GM19025 (cell line): Measurements from ENCODE around the gene IFI44L.
A peak's percentile ranks its signal among the peaks of the same experiment; 100 is the strongest.

ENCODE experiments used
- ATAC-seq: cut with Tn5 transposase; IDR thresholded peaks from one replicate; pipeline ENCODE4 v1.9.1; 2021; ENCODE audit warnings: mild to moderate bottlenecking, low read depth, moderate library complexity; ENCODE audit not compliant: unreplicated experiment

IFI44L gene

DNA sequence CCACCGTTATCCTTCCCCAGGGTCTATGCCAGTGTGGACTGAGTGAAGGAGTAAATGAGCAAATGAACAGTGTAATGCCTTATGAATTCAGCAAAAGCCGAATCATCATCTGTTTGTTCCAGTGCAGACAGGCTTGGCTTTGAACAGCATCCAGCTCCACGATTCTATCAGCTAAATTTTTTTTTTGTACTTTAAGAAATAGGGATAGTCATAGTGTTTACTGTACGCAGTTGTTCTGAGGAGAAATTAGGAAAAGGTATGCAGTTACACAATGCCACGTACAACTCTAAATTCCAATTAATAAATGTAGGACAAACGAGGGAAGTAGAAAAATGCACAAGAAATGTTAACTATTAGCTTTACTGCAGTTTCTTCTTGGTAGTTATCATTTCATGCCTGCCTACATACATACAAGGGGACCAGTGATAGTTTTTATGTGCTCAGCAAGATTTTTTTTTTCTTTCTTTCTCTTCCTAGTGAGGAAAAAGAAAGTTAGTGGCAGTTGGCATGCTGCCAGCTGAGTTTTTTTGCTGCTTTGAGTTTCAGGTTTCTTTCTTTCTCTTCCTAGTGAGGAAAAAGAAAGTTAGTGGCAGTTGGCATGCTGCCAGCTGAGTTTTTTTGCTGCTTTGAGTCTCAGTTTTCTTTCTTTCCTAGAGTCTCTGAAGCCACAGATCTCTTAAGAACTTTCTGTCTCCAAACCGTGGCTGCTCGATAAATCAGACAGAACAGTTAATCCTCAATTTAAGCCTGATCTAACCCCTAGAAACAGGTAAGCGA, at the start of gene IFI44L:
Gene IFI44L (plus strand): TSS at position 646 of the 777 bp plus-strand sequence. CDS start 7,468 bp downstream, outside the sequence.
- peak; percentile 45 for ATAC-seq

DNA sequence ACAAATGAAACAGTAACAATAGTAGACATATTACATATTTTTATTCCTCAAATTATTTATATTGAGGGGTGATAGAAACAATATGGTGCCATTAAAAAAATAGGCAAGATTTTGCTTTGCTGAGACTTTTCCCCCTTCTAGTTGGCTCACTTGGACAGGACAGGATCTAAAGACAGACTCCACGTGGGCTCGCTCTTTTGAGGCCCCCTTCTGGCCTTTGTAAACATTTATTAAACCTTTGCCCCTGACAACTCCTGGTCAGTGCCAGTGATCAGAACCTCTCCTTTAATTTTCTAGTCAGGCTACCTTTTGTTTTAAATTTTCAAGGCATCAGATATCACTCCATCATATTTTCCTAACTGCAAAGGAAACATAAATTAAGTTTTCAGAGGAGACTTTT, 49.7 kb upstream of the IFI44L start:
- ATAC-seq: no peak

DNA sequence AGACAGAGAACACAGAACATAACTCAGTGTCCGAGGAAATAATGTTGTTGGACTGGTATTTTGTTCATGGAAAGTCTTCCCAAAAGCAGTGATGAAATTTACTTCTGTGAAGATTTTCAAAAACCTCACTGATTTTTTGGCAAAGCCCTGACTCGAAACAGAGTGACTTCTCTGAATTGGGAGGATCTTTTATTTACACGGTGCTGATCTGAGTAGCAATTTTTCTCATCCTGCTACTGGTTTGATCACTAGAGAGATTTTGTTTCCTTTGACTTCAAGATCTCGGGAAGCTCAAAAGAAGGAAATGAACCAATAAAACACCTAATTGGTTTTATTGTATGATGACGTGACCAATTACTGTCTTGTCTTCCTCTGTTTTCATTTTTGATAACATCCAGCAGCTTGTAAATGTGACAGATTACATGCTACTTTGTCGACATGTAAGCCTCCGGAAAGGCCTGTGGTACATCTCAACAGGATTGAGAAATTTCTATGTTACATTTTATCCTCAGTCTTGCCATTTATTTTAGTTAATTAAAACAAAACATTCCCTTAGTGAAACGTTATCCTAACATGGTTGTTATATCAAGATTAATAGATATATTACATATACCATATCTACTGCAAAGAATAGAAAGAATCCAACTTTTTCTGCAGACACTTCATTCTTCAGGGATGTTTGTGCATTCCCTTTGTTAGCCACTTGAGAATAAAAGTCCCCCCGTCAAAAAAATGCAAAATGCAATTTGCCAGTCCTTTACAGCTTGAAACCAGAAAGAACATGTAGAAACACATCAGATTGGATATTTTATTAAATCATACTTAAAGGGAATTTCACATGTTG, 42.8 kb upstream of the IFI44L start:
- ATAC-seq: no peak

DNA sequence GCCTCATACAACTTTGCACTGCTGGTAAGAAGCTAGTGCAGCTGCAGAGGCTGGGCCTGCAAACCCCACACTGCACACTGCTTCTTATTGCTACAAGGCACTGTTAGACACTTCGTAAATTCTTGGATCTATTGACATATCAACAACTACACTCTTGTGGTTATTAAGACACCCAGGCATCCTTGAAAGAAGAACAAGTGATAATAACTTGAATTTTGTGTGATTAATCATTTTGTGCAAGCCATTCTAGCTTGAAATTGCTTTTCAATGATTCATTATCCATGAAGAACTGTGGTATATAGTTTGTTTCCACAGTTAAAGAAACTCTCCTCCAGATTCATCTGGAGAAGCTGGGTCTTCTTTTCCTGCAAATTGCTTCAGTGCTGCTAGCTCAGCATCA, 33.7 kb upstream of the IFI44L start:
- ATAC-seq: no peak

DNA sequence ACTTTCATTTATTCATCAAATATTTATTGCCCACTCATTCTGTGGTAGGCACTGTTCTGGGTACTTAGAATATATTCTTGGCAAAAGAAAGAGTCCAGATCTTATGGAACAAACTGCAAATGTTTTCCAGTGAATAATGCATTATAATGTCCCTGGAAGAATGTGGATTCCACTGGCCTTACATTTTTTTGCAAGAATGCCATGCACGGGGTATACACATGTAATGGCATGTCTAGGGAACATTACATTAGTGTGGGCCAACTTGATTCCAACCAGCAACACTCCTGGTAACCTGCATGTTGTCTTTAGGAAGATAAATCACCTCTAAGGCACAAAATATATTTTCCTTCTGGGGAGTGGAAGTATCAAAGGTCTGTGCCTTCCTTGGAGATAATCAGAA, 33.0 kb upstream of the IFI44L start:
- no peak for ATAC-seq

DNA sequence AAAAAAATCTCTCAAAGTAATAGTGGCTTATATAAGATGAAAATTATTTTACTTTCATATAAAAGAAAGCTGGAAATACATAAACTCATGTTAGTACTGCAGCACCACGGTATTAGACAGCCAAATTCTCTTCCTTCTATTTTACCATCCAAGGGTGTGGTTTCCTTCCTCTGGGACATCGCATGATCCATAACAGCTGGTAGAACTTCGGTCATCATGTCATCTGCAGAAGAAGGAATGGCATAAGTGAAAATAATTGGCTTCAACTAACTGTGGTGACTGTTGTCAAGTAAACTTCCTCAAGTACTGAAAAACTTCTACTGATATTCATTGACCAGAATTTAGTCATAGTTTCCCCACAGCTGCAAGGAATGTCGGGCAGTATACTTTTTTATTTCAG, 28.3 kb upstream of the IFI44L start:
- ATAC-seq: no peak

DNA sequence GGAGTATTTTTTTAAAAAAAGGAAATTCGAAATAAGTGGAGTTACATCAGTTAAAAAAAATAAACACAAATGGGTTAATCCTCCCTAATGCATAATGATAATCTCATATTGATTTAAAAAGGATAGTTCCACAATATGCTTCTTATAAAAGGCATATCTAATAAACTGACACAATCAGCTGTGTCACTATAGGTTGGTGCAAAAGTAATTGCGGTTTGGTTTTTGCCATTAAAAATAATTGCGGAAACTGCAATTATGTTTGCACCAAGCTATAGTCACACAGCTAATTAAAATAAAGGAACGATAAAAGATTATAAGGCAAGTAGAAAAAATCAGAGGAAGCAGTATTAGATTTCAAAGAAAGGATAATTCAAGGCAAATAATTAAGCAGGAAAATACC, 21.0 kb upstream of the IFI44L start:
- ATAC-seq: no peak

DNA sequence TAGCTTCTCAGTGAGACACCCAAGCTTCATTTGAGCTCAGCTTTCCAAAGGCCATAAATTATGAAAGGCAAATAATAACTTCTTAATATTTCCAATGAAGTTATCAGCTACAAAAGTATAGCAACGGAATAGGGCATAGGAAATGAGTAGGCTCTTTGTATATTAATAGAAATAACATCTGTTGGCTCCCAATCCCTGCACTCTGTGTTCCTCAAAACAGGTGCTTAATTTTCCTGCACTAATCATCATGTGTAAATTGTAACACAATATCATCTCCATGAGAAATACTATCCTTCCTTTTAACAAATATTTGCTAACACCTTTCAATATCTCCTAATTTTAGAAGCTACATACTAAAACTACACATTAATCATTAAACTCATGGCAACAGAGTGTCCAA, 19.2 kb upstream of the IFI44L start:
- no peak for ATAC-seq

DNA sequence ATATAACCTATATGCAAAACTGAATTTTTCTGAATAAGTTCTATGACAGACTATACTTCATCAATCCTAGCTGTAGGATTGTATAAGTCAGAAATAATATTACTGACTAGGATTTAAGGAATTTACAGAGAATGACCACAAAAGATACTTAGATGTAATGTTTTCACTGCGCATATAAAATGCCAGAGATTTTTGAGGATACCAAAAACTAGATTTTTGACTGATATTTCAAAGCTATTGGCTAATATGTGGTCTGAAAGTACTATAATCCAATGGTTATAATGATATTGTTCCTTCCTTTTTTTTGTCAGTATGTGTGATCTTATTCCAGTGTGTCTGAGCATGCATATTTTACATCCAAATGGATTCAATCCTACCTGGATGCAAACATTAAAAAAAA, 17.0 kb upstream of the IFI44L start:
- ATAC-seq: no peak

DNA sequence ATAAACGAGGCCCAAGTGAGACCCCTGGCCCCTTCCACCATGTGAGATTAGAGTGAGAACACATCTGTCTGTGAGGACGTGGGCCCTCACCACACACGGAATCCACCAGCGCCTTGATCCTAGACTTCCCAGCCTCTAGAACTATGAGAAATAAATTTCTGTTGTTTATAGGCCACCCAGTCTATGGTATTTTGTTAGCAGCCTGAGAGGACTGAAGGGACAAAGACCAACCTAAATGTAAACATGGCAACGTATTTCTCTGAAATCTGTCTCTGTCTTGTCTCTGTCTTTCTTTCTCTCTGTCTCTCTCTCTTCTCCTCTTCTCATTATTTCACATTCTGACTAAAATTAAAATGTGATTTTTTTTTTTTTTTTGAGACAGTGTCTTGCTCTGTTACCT, 15.6 kb upstream of the IFI44L start:
- no peak for ATAC-seq

DNA sequence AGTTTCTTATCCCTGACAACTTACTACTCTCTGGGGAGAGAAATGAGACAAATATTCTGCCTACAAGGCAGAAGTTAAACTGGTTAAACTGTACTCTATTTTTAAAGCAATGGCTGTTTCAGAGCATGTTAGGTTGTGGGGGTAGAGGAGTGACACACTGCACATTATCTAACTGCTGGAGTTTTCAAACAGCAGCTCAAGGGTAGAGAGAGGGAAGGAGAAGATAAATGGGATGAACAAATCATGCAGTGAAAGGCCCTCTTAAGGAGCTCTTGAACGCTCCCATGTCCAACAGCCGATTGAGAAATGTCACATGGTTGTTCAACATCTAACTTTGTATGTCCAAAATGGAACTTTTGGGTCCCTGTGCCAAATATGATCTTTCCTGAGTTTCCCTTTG, 14.0 kb upstream of the IFI44L start:
- ATAC-seq: no peak

DNA sequence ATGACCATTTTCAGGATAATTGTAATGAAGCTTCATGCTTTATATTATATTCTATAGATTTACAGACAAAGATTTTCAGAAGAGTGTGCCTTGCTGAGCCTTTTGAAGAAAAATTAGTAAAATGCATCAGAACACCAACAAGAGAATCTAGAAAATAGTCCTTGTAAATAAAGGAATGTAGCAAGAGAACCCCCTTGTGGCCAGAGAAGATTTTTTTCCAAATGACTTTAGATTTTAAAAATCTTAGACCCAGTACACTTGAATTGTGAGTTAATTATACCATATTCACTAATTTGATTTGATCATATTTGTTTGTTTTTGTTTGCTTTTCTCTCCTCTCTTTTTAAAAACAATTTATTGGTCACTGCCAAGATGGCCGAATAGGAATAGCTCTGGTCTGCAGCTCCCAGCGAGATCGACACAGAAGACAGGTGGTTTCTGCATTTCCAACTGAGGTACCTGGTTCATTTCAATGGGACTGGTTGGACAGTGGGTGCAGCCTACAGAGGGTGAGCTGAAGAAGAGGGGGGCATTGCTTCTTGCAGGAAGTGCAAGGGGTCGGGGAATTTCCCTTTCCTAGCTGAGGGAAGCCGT, 12.8 kb upstream of the IFI44L start:
- no peak for ATAC-seq

DNA sequence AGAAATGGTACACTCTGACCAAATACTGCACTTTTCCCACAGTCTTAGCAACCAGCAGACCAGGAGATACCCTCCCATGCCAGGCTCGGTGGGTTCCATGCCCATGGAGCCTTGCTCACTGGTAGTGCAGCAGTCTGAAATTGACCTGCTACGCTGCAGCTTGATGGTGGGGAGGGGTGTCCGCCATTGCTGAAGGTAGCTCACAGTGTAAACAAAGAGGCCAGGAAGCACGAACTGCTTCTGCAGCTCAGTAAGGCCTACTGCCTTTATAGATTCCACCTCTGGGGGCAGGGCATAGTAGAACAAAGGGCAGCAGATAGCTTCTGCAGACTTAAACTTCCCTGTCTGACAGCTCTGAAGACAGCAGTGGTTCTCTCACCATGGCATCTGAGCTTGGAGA, 12.3 kb upstream of the IFI44L start:
- no peak for ATAC-seq

DNA sequence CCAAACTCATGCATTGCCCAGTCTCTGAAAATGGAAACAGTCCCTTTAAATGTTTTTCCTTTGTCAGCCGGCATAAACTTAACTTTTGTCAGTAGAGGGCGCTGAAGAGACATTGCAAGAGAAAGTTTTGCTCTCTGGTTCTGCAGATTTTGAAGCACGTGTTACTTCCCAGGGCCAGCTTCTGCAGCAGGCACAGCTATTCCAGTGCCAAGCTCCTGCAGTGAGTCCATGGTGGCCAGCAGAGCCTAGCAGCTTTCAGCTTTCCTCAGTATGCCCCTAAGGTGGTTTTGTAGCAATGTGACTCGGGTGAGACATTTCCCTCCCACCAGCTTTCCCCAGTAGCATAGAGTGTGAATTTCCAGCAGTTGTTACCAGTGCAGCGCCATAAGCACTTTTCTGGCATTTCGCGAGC, 2.6 kb upstream of the IFI44L start:
- ATAC-seq: peak; percentile 35

DNA sequence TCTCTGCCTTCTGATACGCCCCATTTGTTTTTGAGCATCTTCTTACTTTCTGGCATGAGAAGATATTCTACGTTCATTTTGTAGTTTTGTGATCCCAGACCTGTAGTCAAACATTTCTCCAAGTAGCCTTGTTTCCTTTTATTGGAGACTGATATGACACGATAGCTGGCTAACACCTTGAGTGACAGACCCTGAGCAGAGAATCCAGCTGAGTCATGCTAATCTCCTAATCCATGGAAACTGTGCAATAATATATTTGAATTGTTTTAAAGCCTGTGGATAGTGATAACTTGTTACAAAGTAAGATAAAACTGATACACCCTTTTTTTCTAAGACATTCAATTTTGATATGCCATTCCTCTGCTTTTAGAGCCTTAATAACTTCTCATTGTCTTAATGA, 1.2 kb upstream of the IFI44L start:
- no peak for ATAC-seq

DNA sequence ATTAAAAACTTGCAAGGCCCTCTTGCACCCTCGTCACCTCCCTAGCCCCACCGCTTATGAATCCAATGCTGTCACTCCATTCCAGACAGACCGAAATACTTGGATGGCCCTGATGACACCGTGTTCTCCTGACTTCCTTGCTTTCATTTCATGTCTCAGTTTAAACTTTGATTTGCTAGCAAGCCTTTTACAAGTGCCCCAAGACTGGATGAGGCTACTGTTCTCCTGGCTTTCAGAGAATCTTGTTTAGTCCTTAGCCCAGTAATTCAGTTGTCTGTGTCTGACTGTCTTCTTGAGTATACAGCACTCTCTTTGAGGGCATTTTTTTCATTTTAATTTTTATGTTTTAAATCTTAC, 824 bp upstream of the IFI44L start:
- ATAC-seq: peak; percentile 3

DNA sequence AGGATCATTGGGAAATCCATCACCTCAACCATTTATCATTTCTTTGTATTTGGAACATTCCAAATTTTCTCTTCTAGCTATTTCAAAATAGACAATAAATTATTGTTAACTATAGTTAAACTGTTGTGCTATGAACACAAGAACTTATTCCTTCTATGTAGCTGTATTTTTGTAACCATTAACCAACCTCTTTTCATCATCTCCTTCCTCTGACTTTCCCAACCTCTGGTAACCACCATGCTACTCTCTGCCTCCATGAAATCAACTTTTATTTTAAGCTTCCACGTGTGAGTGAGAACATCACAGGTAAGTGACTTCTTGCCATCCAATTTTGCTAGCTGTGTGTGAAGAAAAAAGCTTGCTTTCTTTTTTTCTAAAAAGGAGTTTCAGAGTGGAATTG, 418 bp downstream of the IFI44L start:
- ATAC-seq: no peak

DNA sequence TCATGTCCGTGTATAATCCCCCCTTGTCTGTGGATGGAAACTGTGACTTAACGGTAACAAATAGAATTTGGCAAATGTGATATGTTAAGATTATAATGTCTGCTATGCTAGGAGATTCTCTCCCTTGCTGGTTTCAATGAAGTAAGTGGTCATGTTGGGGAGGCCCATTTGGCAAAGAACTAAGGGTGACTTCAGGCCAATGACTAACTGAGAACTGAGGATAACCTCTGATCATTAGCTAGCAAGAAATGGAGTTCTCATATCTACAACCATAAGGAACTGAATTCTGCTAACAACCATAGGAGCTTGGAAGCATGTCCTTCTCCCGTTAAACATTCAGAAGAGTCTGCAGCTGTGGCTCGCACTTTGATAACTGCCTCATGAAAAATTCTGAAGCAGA, 2.3 kb downstream of the IFI44L start:
- no peak for ATAC-seq

DNA sequence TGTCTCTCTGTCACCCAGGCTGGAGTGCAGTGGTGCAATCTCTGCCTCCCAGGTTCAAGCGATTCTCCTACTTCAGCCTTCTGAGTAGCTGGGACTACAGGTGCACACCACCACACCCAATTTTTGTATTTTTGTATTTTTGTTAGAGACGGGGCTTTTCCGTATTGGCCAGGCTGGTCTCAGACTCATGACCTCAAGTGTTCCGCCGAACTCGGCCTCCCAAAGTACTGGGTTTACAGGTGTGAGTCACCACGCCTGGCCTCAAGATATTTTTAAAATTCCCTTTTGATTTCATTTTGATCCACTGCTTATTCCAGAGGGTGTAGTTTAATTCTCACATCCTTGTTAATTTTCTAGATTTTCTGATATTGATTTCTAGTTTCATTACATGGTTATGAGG, 3.8 kb downstream of the IFI44L start:
- no peak for ATAC-seq

DNA sequence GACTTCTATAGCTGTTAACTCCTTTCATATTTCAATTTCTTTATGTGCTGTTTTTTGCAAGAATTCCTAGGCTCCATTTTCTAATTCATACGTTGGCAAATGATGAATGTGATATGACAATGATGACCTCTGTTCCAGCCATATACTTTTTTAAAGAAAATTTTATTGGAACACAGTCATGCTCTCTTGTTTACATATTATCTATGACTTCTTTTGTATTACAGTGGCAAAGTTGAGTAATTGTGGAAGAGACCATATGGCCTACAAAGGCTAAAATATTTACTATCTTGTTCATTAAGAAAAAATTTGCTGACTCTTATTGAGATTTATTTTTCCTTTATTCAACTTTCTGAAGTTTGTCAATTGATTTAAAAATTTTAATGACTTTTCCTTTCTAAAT, 7.1 kb downstream of the IFI44L start:
- ATAC-seq: no peak

DNA sequence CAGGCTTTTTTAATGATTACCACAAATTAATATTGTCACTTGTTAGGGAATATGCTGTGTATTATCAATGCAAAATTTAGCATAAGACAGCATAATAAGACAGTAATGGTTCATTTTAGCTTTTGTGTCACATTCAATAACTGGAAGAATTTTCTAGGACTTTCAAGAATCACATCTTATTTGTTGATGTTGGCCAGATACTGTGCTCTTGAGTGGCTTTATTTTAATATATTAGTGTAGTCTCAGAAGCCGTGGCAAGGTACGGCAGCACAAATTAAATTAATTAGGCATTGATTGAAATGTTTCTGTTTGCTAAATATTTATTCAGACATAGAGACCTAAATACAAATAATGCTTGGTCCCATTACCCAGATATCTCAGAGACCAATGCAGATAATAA, 10.4 kb downstream of the IFI44L start:
- no peak for ATAC-seq

DNA sequence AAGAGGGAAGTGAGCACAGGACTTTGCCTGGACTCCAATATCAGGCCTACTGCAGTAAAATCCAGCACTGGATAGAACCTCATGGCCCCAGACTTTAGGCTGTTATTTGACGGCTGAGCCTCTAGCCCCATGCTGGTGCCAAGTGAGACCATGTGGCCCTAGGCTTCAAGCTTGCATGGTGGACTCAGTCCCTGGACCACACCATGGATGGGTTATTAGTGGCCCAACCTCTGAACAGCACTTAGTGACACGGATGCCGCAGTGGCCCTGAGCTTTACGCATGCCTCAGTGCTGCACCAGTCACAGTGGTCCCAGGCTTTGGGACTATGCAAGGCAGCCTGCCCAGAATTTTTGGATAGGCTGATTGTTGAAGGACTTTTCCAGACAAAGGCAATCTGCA, 13.0 kb downstream of the IFI44L start:
- no peak for ATAC-seq
